COLO668 (cell line): Measurements from ENCODE around the gene DNAH12.
"Not testable (repeated sequence)": the region's sequence is repeated elsewhere in the genome, so short reads cannot be mapped to it uniquely, and the experiment has no call there.

ENCODE experiments used
- DNase-seq: peaks from one replicate; lab custom pipeline; 2025; ENCODE audit not compliant: unreplicated experiment; lab: John Stamatoyannopoulos, UW

Gene DNAH12

DNA sequence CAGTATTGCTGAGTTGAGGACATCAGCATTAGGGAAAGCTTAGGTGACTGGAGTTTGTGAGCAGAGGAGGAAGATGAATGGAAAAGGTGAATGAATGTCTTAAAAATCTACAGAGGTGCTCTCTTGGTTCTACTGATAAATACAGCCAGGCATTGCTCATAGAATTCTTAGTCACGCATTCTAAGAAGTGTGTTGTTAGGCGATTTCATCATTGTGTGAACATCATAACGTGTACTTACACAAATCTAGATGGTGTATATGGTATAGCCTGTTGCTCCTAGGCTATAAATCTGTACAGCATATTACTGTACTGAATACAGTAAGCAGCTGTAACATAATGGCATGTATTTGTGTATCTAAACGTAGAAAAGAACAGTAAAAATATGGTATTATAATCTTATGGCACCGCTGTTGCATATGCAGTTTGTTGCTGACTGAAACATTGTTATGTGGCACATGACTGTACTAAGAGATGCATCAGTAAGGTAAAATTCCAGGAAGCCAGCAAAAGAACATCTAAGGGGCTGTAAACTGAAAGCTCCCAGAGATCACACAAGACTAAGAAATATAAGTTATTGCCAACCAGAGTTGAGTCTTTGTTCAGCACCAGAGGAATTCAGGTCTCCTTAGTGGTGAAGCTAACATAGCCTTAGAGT is 208.7 kb downstream of the DNAH12 start:
- DNase-seq = no peak

DNA sequence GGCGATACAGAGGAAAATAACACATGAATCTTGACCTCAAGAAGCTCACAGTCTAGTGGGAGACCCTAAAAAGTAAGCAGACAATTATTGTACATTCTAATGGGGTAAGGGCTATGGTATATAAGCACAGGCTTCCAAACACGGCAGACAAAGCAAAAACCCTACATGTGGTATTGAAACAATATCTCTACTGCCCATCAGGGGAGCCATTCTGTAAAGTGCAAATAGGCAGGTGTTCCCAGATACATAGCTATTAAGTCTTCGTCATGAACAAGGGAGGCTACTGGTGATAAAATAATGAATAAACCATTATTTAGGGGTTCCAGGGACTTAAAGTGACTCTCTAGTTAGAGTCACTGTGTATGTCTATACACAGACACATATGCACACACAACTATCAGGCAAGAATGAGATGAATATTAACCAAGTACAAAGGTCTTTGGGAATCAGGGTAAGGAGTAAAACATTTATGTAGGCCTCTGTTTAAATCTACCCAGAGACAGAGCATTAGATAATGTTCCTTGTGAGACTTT is 213.0 kb downstream of the DNAH12 start:
- no peak for DNase-seq

DNA sequence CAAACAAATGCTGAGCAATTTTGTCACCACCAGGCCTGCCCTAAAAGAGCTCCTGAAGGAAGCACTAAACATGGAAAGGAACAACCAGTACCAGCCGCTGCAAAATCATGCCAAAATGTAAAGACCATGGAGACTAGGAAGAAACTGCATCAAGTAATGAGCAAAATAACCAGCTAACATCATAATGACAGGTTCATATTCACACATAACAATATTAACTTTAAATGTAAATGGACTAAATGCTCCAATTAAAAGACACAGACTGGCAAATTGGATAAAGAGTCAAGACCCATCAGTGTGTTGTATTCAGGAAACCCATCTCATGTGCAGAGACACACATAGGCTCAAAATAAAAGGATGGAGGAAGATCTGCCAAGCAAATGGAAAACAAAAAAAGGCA is 217.6 kb downstream of the DNAH12 start:
- not testable (repeated sequence) for DNase-seq

DNA sequence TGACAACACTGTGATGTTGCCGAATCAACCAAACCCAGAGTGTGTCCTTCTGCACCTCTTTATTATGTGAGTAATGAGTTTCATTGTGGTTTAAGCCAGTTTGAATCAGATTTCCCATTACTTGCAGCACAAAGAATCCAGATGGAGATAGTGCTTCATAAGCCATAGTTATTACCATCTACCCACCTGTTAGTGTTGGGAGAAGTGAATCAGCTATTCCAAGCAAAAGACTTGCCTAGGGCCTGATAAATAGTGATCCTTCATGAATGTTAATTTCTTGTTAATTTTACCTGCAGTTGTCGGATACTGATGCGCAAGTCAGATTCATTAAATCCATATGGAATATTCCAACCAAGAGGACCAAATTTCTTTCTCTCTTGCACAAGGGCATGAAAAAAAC is 229.9 kb downstream of the DNAH12 start:
- no peak for DNase-seq

DNA sequence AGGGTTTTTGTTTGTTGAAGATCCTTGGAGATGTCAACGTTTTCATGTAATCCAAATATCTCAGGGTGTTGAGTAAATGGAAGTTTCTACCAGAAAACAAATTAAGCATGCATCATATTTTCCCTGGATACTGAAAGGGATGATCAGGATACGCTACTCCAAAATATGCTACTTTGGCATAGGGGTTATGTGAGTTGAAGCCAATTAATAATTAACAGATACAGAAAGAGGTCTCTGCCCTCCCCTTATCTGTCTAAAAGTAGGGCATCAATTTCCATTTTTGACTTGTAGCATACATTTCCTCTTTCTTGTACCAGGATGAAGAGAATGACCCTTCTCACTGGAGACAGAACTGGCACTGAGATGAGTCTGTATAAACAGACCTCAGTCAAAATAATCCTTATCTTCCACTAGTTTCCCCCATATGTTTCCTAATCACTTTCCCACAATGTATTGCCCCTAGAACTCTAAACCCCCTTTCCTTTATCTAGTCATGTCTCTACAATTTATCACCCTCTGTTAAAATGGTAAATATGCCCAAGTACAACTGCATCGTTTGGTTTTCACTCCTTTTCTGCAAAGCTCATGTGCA is 234.3 kb downstream of the DNAH12 start:
- no peak for DNase-seq

DNA sequence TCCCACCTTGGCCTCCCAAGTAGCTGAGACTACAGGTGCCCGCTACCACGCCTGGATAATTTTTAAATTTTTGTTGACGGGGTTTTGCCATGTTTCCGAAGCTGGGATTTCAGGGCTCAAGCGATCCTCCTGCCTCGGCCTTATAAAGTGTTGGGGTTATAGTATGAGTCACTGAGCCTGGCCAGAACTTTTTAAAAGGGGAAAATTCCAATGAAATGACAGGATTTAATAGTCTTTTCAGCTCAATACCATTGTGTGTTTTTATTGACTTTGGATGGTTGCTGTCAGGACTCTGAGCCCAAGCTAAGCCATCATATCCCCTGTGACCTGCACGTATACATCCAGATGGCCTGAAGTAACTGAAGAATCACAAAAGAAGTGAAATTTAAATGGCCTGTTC is 240.6 kb downstream of the DNAH12 start:
- DNase-seq = not testable (repeated sequence)

DNA sequence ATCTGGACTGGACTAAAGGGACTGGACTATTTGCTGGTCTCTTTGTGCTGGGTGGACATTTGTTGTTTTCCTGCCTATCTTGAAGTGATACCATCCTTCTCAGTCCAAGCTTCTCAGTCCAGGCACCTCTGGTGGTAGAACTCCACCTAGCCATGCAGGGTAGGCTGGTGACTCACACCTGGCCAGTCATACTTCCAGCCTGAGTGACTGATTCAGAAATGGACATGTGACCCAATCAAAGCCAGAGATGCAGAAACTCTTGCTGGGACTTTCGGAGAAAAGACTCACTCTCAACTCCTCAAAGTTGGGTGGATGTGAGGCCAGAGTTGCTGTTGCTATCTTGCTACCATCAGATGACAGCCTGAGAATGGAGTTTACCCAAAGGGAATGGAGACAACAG is 246.1 kb downstream of the DNAH12 start:
- DNase-seq = no peak

DNA sequence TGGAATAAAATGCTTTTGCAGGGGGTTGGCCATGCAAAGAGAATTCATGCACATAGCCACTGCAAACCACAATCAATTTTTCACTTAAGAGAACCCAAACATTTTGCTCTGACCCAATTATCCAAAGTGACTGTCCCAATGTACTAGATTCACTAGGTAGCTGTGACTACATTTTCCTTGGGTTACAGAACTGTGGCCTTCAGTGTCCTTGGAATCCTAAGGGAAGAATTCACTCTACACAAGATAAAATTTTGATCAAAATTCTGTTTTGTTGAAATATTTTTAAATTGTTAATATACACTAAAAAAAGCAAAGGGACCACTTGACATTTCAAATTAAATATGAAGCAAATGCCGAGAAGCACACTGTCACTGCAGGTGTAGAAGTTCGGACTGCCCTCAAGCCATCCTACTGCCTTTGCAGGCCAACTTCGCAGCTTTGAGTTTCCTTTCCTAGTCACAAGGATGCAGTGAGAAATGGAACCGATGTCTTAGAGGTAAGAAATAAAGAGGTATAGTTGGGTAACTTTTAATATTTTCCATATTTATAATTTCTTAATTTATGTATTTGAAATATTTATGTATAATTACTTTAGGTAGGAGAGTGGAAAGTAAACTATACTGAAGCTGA is 251.1 kb downstream of the DNAH12 start:
- DNase-seq = no peak

DNA sequence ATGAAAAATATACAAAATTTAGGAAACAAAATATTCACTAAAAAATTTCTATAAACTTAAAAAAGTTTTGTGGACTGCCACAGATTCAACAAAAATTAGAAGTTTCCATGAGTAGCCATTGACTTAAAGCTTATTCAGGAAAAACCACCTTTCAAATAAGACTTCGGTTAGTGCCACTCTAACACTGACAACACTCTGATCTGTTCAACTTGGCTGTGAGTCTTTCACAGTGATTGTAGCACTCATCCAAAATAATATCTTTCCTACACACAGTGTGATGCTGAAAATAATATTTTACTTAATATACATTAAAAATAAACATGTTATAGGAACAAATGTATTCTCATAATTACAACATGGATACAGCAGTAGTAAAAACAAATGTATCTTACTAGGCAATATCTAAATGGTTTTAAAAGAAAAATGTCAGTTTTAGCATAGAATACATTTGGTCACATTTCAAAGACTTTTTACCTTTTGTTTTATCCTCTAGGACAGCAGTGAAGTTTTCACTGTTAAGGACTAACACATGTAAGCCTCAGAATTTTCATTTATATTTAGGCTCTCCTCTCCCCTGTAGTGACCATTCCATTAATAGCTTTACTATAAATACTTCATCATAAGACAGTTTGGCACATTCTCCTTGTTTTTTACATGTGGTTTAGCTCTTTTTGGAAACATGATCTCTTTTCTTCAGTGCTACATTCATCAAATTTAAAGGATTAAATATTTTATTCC is 251.8 kb downstream of the DNAH12 start, which contains the start of gene ASB14:
Gene ASB14, minus strand, starts transcription at position 527 of the 738 bp plus-strand sequence. CDS start 652 bp downstream, outside the sequence.
- no peak for DNase-seq

DNA sequence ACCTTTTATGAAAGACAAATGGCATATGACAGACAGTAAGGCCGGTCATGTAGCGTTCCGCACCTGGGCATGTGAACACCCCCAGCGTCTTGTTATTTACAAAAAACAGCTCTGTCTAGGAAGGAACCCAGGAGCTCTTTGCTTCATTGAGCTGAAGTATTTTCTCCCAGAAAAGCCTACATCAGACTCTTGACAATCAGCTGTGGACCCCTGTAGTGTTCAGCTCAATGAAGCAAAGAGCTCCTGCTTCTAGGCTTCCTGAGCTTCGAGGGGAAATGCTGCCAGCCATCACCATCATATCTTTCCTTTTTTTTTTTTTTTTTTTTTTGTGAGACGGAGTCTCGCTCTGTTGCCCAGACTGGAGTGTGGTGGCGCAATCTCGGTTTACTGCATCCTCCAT is 255.7 kb downstream of the DNAH12 start:
- DNase-seq = no peak

DNA sequence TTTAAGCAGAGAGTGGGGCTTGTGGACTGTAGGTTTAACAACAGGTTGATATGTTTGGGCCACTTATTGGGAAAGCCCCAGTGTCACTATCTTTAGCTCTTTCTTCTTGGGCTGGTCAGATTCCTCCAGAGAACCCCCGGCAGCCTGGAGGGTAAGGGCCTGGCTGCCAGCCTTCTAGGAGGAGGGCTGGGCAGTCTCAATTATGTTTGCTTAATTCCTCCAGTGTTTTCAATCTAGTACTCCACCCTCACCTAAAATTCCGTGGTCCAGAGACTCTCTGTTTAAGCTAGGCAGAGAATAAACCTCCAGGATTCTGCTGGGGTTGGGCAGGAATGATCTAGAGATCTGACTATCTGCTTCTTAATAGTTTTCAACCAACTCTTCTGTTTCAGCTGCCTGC is 256.9 kb downstream of the DNAH12 start:
- no peak for DNase-seq

DNA sequence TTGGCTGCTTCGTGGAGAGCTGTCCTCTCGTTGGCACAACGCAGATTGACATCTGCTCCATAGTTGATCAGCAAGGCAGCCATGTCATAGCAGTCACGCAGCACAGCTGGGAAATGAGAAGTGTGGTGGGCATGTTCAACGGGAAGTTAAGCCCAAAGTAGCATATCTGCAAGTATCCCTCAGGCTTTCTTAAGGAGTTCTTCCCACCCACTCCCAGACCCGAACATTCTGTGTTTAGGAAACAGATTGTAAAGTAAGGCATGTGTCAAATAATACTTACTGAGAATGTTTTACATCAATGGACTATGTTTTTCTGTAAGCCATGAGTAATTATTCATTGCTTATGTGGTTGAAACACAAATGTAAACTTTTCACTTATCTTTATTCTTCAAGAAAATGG is 260.8 kb downstream of the DNAH12 start:
- DNase-seq = no peak

DNA sequence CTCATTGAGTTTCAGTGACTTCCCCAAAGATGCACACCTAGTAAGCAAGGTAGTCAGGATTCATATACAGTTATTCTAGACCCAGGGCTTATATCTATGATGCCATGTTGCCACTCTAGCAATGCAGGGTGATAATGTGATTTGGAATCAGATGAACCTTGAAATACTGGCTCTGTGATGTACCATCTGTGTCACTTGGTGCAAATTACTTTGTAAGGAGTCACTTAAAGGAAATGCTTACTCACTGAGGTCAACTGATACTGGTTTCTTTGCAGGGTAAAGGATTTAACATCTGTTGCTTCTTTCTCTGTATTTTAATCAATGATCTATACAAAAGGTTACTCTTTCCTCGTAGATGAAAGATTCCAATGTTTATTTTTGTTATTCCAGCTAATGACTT is 262.4 kb downstream of the DNAH12 start:
- no peak for DNase-seq

DNA sequence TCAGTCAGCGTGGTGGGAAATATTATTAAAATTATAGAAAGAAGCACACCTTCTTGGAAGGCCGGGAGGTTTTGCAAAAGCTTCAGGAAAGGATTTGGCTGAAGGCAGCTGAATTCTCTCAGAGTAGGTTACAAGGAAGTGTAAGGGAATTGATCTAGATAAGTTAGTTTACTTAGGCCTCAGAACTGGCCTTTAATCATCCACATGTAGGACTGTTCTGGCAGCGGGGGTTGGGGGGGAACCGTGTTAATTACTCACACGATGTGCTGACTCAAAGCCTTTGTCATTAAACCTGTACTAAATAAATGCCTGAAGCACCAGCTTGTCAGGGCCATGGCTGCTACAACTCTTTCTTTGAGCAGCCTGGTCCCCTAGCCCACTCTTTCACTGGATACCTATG is 264.5 kb downstream of the DNAH12 start:
- no peak for DNase-seq

DNA sequence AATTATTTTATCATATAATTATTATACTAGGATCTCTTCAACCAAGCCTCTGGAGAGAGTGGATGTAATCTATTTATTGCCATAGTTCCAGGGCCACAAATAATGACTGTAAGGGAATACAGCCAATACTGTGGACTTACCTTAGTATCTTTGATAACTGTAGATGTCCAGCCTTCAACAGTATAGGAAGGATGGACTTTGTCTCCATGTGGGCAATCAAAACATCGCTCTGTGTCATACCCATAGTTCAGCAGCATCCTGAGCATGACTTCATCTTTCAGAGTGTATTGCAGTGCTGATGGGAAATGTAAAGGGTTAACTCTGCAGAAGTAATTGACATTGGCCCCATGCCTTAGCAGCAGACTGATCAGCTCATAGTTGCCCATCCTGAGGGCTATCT is 265.9 kb downstream of the DNAH12 start:
- no peak for DNase-seq

DNA sequence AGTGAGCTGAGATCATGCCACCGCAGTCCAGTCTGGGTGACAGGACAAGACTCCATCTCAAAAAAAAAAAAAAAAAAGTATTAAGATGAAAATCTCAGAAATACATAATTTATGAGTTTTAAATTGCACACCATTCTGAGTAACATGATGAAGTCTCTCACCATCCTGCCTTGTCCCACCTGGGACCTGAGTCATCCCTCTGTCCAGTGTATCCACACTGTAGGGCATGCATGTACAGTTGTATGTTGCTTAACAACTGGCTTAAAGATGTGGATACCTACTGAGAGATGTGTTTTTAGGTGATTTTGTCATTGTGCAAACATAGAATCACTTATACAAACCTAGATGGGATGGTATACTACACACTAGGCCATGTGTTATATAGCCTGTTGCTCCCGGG is 268.8 kb downstream of the DNAH12 start:
- DNase-seq = no peak

DNA sequence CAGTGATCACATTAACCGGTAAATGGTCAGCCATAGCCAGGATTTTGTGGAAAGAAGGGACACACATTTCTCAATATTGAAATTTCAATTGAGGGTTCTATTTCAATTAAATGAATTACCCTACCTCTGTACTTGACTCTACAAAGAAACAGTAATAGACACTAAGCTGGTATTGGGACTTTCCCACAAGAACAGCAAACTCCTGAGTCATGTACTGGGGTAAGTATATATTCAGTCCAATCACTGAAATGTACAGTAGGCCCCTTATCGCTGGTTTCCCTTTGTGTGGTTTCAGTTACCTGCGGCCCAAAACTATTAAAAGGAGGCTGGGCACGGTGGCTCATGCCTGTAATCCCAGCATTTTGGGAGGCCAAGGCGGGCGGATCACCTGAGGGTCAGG is 269.3 kb downstream of the DNAH12 start:
- no peak for DNase-seq

DNA sequence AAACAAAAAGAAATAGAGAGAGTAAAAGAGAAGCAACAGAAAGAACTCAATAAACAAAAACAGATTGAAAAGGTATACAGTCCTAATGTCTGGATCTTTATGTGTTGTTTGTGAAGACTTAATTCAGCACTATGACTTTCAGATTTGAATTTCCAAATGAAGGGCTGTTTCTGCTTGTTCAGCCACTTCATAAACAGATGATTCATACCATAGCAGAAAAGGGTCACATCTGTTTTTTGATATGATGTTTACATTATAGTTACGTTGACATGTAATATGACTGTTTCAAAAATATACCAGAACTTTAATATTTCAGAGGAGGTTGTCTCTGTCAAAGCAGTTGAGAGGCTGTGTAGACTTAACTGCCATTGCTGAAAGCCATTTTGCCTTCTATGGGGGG is 275.7 kb downstream of the DNAH12 start:
- DNase-seq = no peak

DNA sequence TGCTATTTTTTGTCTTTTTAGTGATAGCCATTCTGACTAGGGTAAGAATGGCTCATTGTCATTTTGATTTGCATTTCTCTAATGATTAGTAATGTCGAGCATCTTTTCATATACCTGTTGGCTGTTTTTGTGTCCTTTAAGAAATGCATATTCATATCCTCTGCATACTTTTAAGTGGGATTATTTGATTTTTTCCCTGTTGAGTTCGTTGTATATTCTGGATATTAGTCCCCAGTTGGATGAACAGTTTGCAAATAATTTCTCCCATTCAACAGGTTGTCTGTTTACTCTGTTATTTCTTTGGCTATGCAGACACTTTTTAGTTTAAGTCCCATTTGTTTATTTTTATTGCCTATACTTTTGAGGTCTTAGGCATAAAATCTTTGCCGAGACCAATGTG is 282.2 kb downstream of the DNAH12 start:
- DNase-seq = no peak

DNA sequence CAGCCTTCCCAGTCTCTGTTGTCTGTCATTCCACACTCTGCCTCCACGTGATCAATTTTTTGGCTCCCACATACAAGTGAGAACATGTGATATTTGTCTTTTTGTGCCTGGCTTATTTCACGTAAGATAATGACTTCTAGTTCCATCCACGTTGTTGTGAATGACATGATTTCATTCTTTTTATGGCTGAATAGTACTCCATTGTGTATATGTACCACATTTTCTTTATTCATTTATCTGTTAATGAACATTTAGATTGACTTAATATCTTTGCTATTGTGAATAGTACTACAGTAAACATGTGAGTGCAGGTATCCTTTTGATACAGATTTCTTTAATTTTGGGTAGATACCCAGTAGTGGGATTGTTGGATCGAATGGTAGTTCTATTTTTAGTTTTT is 283.0 kb downstream of the DNAH12 start:
- no peak for DNase-seq

DNA sequence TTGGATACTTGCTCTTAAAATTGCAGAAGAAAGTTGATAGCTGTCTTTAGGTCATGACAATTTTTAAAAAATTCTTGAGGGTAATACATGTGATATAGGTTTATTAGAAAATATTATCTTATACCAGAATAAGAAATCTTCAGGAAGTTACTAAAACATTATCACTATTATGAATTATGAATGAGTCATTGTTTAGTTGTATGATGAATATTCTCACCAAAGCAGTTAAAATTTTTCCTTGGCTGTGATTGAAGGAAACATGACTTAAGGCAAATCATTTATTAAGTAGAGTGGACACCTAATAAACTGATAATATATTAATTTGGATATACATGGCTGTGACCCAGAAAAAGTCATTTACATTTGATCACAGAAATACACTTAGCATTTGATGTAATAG is 286.5 kb downstream of the DNAH12 start:
- DNase-seq = no peak

DNA sequence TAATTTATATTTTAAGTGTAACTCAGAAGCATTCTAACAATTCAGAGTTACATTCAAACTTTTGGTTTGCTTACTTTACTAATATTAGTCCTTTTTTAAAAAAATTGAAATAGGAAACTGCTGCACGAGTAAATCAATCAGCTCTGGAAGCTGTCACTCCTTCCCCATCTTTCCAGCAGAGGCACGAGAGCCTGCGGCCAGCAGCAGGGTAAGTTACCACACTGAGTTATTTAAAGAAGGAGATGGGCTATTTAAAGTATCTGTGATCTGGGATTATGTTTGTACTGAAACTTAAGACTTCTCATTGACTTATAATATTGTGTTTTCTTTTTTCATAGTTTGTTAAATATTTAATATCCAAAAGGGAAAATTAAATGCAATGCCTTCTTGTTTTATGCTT is 287.3 kb downstream of the DNAH12 start:
- DNase-seq = no peak
